Measurements from ENCODE around the gene NHP2.
A peak's percentile ranks its signal among the peaks of the same experiment; 100 is the strongest.
"Not testable (repeated sequence)": the region's sequence is repeated elsewhere in the genome, so short reads cannot be mapped to it uniquely, and the experiment has no call there.

The NHP2 gene

DNA sequence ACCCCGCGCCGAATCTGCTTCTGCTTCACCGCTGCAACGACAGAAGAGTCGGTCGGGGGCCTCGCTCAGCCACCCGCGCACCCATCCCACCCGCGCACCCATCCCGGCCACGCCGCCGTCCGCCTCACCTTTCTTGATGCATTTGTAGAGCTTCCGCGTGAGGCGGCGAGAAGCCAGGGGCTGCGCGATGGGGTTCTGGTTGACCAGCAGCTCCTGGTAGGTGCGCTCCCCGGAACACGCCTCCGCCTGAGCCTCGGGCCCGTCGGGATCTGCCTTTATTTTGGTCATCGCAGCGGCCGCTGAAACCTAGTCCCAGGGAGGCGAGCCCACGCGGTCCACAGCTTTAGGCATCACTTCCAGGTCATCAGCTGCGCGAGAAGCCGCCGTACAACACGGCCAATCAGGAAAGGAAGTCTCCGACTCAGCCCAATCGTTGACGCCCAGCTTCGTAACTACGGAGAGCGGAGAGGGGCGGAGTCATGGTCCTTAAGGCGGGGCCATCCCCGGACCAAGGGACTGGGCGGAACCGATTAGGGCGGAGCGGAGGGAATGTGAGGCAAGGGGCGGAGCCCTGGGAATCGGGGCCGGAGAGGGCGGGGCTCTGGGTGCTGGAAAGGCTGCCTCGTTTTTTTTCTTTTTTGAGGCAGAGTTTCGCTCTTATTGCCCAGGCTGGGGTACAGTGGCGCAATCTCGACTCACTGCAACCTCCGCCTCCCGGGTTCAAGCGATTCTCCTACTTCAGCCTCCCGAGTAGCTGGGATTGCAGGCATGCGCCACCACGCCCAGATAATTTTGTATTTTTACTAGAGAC lies at the start of gene NHP2:
Gene NHP2, minus strand, starts transcription at position 356 of the 811 bp plus-strand sequence. Its CDS starts 68 bp downstream, at position 288.
- peak; percentile 99 to 100 (median 99) for DNase-seq

DNA sequence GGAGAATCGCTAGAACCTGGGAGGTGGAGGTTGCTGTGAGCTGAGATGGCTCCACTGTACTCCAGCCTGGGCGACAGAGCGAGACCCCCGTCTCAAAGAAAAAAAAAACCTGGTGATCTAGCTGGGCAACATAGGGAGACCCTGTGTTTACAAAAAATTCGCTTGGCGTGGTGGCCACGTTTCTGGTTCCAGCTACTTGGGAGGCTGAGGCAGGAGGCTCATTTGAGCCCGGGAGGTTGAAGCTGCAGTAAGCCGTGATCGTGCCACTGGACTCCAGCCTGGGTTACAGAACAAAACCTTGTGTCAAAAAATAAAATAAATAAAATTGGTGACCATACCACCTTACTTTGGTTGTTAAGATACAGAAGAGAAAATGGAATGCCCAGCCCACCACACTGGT lies 48.9 kb upstream of the NHP2 start:
- DNase-seq = no peak

DNA sequence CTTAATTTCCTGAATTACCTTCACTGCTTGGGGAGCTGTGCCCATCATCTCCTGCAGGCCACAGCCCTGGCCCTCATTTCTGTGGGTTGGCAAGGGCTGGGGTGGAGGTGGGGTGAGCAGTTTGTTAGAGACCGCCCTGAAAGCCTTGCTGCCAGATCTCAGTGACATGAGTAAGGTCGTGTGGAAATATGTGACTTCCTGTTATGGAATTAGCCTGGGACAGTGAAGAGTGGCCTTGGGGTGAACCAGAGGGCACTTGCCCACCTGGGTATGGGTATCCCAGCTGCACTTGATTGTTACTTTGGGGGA lies 48.2 kb upstream of the NHP2 start:
- peak; percentile 44 to 63 (median 58) for DNase-seq

DNA sequence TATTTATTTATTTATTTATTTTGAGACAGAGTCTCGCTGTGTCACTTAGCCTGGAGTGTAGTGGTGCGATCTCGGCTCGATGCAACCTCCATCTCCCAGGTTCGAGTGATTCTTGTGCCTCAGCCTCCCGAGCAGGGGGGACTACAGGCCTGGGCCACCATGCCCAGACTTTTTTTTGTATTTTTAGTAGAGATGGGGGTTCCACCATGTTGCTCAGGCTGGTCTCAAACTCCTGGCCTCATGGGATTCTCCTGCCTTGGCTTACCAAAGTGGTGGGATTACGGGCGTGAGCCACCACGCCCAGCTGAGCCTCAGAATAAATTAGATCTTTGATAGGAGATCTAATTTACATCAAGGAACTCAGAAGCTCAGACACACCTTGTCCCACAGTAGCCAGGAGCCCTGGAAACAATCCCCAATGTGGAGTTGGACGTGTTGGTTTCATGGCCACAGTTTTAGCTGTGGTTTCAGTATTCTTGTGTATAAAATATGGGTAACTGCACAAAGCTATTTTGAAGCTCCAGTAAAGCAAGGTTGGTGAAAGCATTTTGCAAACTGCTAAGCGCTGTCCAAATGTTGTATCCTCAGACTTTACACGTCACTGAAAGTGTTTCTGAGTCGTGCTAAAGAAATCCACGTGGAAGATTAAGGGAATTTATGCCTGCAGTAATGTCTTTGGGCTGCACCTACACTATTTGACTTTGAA lies 47.7 kb upstream of the NHP2 start:
- DNase-seq = no peak

DNA sequence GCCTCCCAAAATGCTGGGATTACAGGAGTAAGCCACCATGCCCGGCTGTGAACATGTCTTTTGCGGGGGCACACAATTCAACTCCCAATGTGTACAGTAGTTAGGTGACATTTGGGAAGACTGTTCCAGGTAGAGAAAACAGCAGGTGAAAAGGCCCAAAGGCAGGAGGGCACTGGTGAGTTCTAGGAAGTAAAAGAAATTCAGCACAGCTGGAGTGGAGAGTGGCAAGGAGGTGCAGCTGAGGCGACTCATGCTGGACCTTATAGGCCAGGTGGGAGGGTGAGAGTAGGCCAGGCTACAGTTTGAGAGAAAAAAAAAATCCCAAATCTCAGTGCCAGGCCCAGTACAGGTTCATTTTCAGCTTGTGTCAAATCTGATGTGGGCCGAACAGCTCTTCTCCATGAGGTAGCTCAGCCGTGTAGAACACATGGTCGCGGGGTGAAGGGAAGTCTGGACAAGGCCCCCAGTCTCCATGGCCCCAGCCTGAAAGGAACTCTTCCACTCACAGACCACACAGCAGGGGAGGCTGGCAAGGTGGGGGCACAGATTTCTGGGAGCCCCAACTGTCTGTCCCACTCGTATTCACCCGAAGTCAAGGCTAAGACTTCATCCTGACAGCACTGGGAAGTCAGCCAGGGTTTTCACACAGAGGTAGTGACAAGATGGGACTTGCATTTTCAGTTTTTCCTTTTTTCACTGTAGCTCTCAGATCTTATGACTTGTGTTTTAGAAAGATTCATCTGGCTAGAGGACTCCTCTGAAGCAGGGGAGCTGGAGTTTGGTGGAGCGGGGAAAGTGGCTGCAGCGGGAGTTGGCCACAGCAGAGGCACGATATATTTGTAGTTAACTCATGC lies 46.1 kb upstream of the NHP2 start:
- no peak for DNase-seq

DNA sequence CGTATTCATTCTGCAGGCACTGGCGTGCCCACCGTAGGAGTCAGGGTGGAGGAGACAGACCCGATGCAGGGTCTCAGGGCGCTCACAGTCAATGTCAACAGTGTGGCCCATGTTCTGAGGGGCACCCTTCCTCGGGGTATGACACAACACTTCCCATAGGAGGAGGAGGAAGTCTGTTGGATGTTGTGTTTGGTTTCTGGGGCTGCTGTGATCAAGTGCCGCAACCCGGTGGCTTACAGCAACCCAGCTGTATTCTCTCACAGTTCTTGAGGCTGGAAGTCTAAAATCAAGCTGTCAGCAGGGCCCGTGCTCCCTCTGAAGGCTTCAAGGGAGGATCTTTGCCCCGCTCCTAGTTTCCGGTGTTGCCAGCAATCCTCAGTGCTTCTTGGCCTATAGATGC lies 45.0 kb upstream of the NHP2 start:
- DNase-seq = peak in 1 of 3 donors; percentile 18

DNA sequence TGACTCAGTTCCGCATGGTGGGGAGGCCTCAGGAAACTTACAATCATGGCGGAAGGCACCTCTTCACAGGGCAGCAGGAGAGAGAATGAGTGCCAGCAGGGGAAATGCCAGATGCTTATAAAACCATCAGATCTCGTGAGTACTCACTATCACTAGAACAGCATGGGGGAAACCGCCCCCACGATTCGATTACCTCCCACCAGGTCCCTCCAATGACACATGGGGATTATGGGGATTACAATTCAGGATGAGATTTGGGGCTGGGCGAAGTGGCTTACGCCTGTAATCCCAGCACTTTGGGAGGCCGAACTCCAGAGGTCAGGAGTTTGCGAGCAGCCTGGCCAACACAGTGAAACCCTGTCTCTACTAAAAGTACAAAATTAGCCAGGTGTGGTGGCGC lies 44.5 kb upstream of the NHP2 start:
- DNase-seq = not testable (repeated sequence)

DNA sequence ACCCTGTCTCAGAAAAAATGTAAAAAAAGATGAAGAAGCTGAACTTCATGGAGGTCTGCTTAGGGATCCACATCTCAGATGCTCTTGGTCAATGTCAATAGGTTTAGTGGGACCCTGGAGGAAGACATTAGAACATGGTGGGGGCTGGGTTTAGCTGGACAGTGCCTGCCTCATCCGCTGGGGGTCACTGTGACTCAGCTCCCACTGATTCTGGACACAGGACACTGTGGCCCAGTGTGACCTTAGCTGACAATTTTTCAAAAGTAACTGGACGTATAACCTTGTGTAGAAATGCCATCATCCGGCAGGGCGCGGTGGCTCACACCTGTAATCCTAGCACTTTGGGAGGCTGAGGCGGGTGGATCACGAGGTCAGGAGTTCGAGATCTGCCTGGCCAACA lies 43.3 kb upstream of the NHP2 start:
- DNase-seq = no peak

DNA sequence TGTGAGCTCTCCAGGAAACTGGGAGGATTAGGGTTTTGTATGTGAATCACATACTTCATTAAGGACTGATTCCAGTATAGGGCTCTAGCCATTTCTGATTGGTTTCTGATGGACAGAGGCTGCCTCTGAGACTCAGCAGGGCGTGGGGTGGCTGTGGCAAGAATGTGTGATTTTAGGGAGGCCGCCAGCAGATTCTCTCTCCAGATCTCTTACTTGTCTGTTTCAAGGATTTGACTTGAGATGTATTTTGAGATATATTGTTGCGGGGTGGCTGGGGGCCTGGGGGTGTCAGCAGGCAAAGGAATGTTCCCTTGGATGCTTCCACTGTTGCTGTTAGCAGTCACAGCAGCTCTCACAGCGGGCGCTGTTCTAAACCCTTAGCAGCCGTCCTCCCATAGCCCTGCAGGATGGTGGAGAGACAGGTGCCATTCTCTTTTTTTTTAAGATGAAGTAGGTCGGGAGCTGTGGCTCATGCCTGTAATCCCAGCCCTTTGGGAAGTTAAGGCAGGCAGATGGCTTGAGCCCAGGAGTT lies 42.7 kb upstream of the NHP2 start:
- no peak for DNase-seq

DNA sequence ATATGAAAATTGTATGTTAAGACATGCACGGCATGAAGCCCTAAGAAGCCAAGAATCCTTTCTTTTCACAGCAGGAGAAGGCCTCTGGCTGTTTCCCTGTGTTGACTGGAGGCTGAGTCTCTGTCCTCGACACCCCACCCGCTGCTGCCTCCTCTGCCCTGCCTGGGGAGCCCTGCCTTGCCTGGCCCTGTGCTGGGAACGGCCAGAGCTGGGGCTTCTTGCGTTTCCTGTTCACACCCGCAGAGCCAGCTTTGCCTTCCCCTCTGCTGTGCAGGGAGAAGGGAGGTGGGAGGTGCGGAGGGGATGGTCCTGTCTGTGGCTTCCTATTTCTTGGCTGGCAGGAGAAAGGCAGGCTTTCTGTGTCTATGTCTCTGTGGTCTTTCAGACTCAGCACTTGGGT lies 40.3 kb upstream of the NHP2 start:
- peak; percentile 35 to 58 (median 38) for DNase-seq

DNA sequence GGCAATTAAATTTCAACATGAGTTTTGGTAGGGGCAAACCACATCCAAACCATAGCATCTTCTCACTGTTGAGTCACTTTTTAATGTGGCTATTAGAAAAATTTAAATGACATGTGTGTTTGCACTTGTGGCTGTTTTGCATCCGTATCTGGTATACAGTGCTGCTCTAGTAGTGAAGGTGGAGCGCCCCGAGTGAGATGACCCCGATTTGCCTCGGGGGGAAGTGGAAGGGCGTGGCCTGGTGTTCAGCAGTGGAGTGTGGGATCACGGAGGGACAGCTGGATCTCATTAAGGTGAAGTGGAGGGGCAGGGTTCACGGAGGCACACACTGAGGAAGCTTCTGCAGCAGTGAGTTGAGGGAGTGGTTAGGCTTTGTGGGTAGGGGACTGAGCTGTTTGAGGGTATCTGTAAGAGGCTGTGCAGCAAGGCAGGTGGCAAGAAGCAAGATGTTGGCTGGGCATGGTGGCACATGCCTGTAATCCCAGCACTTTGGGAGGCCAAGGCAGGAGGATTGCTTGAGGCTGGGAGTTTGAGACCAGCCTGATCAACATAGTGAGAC lies 39.6 kb upstream of the NHP2 start:
- DNase-seq = no peak

DNA sequence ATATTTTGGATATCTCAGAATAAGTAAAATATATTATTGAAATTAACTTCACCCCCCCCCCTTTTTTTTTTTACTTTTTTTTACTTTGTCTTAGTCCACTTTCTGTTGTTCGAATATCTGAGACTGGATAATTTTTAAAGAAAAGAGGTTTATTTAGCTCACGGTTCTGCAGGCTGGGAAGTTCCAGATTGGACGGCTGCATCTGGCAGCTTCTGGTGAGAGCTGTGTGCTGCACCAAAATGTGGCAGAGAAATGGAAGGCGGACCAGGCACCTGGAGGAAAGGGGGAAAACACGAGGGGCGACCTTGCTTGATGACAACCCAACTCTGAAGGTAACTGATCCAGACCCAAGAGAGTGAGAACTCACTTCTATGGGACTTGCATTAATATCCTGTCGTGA lies 39.1 kb upstream of the NHP2 start:
- DNase-seq = no peak

DNA sequence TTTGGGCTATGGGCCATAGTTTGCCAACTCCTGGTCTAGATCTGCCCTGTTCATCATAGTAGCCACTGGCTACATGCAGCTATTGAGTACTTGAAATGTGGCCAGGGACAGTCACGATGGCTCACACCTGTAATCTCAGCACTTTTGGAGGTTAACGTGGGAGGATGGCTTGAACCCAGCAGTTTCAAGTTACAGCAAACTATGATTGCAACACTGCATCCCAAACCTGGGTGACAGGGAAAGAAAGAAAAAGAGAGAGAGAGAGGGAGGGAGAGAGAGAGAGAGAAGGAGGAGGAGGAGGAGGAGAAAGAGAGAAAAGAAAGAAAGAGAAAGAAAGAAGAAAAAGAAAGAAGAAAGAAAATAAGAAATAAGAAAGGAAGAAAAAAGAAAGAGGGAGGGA lies 38.6 kb upstream of the NHP2 start:
- no peak for DNase-seq

DNA sequence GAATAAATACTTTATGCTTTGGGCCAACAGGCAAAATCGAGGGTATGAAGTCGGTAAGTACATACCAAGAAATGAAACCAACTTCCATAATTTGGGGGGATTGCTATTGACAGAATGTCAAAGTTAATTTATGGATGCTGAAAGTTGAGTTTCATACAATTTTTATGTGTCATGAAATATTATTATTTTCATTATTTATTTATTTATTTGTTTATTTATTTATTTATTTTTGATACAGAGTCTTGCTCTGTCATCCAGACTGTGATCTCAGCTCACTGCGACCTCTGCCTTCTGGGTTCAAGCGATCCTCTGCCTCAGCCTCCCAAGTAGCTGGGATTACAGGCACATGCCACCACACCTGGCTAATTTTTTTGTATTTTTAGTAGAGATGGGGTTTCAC lies 38.0 kb upstream of the NHP2 start:
- DNase-seq = no peak

DNA sequence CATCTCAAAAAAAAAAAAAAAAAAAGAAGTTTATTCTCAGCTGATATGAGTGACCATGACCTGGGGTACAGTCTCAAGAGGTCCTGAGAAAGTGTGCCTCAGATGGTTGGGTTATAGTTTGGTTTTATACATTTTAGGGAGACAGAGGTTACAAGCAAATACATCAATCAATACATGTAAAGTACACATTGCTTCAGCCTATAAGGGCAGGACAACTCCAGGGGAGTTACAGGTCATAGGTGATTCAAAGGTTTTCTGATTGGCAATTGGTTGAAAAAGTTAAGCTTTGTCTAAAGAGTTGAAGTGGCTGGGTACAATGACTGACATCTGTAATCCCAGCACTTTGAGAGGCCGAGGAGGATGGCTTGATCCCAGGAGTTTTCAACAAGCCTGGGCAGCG lies 35.7 kb upstream of the NHP2 start:
- no peak for DNase-seq

DNA sequence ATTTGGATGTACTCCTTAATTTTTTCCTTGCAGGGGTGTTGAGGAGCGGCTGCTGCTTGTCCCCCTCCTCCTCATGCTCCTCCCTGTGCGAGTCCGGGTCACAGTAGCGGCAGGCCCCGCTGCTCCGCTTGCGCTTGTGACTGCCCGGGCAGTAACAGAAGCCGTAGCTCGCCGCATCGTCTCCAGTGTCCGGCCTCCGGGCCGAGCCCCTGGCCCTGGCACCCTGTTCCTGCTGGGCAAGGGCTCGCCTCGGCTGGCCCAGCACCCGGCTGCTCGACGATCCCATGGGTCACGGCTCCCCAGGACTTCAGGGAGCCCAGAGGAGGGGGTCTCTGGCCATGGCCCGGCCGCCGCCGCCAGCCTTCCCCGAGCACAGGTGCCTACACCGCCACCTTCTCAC lies 33.3 kb upstream of the NHP2 start, which contains the start of gene GMCL2:
Gene GMCL2, minus strand, starts transcription at position 358 of the 400 bp plus-strand sequence. Its CDS starts 72 bp downstream, at position 286.
- DNase-seq = no peak

DNA sequence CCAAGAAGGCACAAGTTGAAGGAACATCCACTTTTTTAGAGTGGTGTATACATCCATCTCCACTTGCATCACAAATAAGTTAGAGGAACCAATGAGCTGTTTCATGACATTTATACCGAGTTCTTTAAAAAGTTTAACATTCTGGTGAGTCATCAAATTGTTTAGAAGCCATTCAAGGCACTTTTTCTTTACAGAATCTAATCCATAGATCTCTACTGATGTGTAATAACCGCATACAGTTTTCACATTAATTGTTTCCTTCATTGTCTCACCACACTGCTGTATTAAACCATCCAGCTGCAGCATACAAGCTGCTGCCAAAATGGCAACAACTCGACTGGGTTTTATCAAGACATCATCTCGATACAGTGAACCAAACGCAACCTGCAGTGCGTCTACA lies 32.7 kb upstream of the NHP2 start:
- peak in 2 of 3 donors; percentile 45 to 46 for DNase-seq

DNA sequence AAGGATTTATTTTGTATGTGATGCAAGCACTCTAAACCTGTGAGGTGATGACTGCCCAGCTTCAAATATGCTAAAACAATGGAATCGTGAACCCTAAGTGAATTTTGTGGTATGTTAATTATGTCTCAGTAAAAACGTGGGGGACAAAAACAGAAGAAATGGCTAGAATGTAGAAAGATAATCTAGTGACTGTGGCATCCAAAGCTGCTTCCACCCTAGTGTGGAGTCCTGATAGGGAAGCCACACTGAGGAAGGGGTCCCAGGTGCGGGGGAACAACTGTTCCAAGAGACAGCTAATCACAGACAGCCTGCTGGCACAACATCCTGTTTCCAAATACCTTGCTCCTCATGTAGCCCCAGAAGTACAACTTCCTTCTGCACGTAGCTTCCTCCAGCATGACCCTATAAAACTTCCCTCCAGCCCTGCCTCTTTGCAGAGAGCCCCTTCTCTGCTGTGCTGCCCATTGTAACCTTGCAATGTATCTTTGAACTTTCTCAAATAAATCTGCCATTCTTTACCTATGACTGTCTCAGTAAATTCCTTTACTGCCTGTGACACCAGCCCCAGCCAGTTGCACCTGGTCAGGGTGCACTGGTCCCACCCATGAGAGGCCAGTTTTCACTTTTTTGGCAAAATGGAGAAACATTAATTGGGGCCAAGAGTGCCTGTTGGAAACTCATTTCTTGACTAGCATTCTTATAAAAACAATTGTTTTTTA lies 28.6 kb upstream of the NHP2 start:
- peak in 2 of 3 donors; percentile 17 to 21 for DNase-seq

DNA sequence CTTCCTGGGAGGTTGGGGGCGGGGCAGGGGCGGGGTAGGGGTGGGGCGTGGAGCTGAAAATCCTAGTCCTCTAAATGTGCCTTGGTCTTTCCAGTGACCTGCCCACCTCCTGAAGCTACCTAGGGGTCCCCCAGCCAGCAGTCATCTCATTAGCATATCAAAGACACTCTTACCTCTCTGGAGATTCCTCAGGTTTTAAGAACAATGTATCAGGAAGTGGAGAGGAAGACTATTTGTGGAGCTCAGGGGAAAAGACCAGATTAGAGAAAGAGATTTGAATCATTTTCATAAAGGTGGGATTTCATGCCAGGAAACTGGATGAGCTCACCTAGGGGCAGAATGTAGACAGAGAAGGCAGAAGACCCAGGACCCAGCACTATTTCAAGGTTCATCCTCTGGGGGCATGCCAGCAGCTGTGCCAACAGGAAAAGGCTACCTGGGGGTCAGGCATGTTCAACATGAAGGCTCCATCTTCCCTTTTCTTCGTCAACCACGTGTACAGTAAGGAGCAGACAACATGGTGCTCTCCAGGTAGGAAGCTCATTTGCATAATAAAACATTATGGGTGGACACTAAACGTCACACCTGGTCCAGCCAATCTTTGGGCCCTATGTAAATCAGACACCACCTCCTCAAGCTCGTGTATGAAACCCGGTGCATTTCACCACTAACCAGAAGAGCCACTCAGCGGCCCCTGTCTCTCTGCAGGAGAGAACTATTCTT lies 26.6 kb upstream of the NHP2 start:
- DNase-seq = no peak

DNA sequence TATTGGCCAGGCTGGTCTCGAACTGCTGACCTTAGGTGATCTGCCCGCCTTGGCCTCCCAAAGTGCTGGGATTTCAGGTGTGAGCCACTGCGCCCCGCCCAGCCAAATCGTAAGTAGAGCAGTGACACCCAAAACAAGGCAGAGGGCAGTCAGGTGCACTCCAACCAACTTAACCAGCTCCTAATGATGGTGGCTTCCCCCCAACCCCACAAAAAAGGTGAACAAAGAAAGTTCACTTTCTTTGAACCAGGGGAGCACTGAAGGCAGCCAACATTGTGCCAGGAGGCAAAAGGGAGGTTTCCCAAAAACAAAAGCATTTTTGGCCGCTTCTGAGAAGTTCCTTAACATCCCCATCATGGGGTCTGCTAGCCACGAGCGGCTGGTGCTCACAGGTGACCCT lies 23.9 kb upstream of the NHP2 start:
- no peak for DNase-seq

DNA sequence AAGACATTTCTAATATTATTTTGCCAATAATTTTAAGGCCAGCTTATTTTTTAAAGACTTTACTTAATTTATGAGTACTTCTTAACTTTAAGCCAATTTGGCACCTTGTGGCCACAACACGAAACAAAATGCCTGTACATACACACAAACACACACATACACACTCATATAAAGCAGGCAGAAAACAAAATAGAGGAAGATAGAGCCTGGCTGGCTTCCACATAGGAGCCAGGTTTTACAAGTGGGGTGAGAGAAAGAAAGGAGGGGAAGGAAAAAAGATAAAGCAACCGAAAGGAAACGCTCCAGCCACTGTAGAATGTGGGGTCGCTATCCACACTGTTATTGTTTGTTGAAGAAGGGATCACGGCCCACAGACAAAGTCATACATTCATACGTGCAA lies 23.1 kb upstream of the NHP2 start:
- DNase-seq = no peak

DNA sequence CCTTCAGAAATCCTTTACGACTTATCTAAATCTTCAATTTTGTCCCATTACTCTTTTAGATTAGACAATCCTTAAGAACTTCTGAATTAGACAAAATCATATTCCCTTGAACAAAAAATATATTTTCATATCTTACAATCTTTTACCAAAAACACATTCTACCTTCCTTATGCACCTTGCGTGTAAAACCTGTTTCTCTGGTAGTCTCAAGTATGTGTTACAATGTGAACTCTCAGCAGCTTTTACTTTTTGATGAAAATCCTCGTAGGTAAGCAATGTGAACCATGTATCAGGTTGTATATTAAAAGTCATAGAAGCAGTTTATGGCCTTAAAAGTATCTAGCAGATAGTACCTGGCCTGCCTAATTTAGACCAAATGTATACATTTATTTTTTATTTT lies 20.8 kb upstream of the NHP2 start:
- no peak for DNase-seq
